Measurements from ENCODE around the gene IFT22.

DNA sequence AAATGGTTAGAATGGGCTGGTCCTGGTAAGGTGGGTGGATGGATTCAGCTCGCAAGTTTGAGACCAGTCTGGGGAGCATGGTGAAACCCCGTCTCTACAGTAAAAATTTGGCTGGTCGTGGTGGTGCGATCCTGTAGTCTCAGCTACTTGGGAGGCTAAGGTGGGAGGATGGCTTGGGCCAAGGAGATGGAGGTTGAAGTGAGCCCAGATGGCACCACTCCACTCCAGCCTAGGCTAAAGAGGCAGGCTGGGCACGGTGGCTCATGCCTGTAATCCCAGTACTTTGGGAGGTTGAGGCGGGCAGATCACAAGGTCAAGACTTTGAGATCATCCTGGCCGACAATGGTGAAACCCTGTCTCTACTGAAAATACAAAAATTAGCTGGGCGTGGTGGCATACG, 15.3 kb downstream of the IFT22 start:
- TF ChIP-seq CTCF (IDR thresholded peaks at IDR 0.05; ENCODE audit: low read depth, low read length, missing input control) = no peak
- no peak for TF ChIP-seq JUND (IDR thresholded peaks at IDR 0.05)
- TF ChIP-seq SP1 (IDR thresholded peaks at IDR 0.05) = no peak
- TF ChIP-seq, protein P1, sequence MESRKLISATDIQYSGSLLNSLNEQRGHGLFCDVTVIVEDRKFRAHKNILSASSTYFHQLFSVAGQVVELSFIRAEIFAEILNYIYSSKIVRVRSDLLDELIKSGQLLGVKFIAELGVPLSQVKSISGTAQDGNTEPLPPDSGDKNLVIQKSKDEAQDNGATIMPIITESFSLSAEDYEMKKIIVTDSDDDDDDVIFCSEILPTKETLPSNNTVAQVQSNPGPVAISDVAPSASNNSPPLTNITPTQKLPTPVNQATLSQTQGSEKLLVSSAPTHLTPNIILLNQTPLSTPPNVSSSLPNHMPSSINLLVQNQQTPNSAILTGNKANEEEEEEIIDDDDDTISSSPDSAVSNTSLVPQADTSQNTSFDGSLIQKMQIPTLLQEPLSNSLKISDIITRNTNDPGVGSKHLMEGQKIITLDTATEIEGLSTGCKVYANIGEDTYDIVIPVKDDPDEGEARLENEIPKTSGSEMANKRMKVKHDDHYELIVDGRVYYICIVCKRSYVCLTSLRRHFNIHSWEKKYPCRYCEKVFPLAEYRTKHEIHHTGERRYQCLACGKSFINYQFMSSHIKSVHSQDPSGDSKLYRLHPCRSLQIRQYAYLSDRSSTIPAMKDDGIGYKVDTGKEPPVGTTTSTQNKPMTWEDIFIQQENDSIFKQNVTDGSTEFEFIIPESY (IDR thresholded peaks at IDR 0.05) = no peak
- TF ChIP-seq RAD21 (IDR thresholded peaks at IDR 0.05) = no peak
- TF ChIP-seq EGR1 (IDR thresholded peaks at IDR 0.05; ENCODE audit: low read depth in 2 of 2) = no peak
- TF ChIP-seq TAF1 (conservative IDR thresholded peaks at IDR 0.05) = no peak
- TF ChIP-seq, protein P2, sequence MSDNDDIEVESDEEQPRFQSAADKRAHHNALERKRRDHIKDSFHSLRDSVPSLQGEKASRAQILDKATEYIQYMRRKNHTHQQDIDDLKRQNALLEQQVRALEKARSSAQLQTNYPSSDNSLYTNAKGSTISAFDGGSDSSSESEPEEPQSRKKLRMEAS (IDR thresholded peaks at IDR 0.05) = no peak
- TF ChIP-seq FOXA1 (IDR thresholded peaks at IDR 0.05) = no peak
- TF ChIP-seq, protein P3, sequence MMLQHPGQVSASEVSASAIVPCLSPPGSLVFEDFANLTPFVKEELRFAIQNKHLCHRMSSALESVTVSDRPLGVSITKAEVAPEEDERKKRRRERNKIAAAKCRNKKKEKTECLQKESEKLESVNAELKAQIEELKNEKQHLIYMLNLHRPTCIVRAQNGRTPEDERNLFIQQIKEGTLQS (IDR thresholded peaks at IDR 0.05) = no peak
